Left cardiac atrium (tissue), 4 donors: ENCODE measurements around the gene NEUROG1. TPM values are rescaled to one million over a fixed set of nuclear protein-coding genes. Genes with fewer than 3 reads are reported as not detected.

ENCODE experiments used
- ATAC-seq, 2 donors: fragments of 200-7000 bp; cut with Tn5 transposase; one replicate each; pipeline ENCODE4 v1.9.1; 2020; ENCODE audit warnings: mild to moderate bottlenecking in 2 of 2, moderate library complexity in 2 of 2
- DNase-seq: peaks from one replicate; pipeline ENCODE4 v3.0.0-alpha.2; 2020
- intact Hi-C, 2 donors: fragments of 100-400 bp; cut with DNase I; formaldehyde crosslinking; loops; one replicate each; pipeline versions ENCODE4 v1.14.1 to v1.15.1; 2022 to 2023
- total RNA-seq, 2 donors: library from RNA; stranded (reverse); fragmentation: NEBNext Ultra II Directional; extraction: Animal tissue kit (Norgen Biotek cat#: 25700); gene quantifications; one replicate each; pipeline ENCODE4 v1.2.1, GENCODE V29; 2021
- donor health status: DM: no; HTN: yes; CAD: no.
- donor health status: DM: no; HTN: yes; CAD: no; lungs with severe emphysema.
- donor health status: DM: yes; HTN: yes; CAD: no.
- donor health status: Dilated cardiomyopathy.

NEUROG1 gene
- total RNA-seq, 2 donors from 2014 or later = not detected

- ATAC-seq (peak; percentile 53 to 62), DNase-seq (peak; percentile 73)
- intact Hi-C loops = loop anchor here in 1 of 2 donors (10.0 kb wide), 1 partner anchor 649 kb away; no protein-coding TSS in a partner anchor
Measured at GRCh38 chr5:135565725-135566421, 30.1 kb upstream of the NEUROG1 start.

GRCh38 chr5:135565266-135565665 is 29.5 kb upstream of the NEUROG1 start:
- no peak for DNase-seq
- no peak for ATAC-seq
- intact Hi-C loops = loop anchor here in 1 of 2 donors (10.0 kb wide), 1 partner anchor 650 kb away; no protein-coding TSS in a partner anchor

- intact Hi-C loops = loop anchor here in 1 of 2 donors (10.0 kb wide), 1 partner anchor 650 kb away; no protein-coding TSS in a partner anchor
- ATAC-seq (no peak), DNase-seq (no peak)
Measured at GRCh38 chr5:135564331-135564730, 28.6 kb upstream of the NEUROG1 start.

DNA sequence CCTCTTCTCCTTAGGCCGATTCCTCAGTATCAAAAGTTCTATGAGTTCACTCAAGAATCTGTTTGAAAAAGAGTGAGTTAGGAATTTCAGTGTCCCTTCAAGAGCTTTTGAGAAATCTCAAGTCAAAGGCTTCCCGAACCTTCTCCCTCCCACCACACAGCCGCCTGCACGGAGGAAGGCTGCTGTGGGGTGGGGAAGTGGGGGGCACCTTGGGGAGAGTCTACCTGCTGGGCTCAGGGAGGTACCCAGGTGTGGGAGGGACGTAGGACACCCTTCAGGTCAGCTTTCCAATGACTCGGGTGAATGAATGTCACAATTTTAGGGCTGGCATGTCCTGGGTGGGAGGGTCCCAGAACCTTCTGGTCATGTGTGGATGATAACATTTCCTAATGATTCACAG is 25.5 kb upstream of the NEUROG1 start:
- ATAC-seq (no peak), DNase-seq (no peak)
- intact Hi-C loops = loop anchor here (2.0 to 10.0 kb wide), 3 partner anchors 268 to 654 kb away; no protein-coding TSS in a partner anchor

DNA sequence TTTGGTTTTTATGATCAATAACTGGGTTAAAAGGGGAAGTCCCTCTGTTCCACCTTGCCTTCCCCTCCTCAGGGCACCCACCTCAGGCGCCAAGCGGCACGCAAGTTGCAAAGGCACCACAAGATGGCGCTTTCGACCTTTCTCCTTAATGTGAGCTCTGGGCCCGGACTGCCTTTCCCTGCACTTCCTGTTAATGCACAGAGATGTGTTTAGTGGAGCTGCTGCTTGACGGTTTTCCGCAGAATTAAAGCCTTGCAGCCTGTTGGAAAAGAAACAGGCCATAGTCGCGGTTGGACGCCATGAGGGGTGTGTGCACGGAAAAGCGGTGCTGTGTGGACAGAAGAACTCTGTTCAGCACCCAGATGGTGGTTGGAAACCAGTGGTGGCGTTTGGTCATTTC is 25.1 kb upstream of the NEUROG1 start:
- intact Hi-C loops = loop anchor here (2.0 to 10.0 kb wide), 3 partner anchors 268 to 654 kb away; no protein-coding TSS in a partner anchor

GRCh38 chr5:135559354-135559753 is 23.6 kb upstream of the NEUROG1 start:
- intact Hi-C loops = no loop called here
- DNase-seq (no peak), ATAC-seq (no peak)

More for the DNA sequence above, 25.1 kb upstream of the NEUROG1 start:
- DNase-seq = peak; percentile 78
- peak; percentile 84 to 91 for ATAC-seq

- DNase-seq (no peak), ATAC-seq (no peak)
- intact Hi-C loops = no loop called here
Measured at GRCh38 chr5:135557076-135557838, 21.5 kb upstream of the NEUROG1 start.

- no peak for ATAC-seq
- intact Hi-C loops = no loop called here
- no peak for DNase-seq
Measured at GRCh38 chr5:135556620-135557019, 20.9 kb upstream of the NEUROG1 start.

GRCh38 chr5:135555530-135555929 is 19.8 kb upstream of the NEUROG1 start:
- ATAC-seq = no peak
- intact Hi-C loops = no loop called here
- no peak for DNase-seq

GRCh38 chr5:135553688-135554462 is 18.1 kb upstream of the NEUROG1 start:
- peak in 1 of 2 donors; percentile 22 for ATAC-seq
- intact Hi-C loops = no loop called here
- DNase-seq = no peak

- DNase-seq = peak; percentile 59
- peak; percentile 82 to 86 for ATAC-seq
- intact Hi-C loops = loop anchor here (1.0 to 2.0 kb wide), 2 partner anchors 86 to 89 kb away; no protein-coding TSS in a partner anchor
Measured at GRCh38 chr5:135551593-135552447, 16.1 kb upstream of the NEUROG1 start.

DNA sequence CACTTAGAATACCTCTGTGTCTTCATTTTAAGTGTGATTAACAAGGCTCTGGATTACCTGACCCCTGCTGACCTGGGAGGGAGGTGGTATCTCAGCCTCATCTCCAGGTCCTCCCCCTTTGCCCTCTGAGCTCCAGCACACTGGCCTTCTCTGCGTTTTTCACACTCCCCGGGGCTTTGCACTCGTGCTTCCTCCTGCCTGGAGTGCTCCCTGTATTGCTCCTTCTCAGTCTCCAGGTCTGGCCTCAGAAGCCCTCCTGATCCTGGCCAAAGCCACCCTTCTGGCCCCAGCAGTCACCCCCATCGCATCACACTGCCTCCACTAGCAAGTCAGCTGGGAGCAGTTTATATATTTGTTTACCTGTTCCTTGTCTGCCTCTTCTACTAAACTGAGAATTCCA is 13.6 kb upstream of the NEUROG1 start:
- intact Hi-C loops = no loop called here
- no peak for DNase-seq
- ATAC-seq = no peak

GRCh38 chr5:135547590-135548254 is 12.0 kb upstream of the NEUROG1 start:
- intact Hi-C loops = no loop called here
- ATAC-seq (no peak), DNase-seq (no peak)

DNA sequence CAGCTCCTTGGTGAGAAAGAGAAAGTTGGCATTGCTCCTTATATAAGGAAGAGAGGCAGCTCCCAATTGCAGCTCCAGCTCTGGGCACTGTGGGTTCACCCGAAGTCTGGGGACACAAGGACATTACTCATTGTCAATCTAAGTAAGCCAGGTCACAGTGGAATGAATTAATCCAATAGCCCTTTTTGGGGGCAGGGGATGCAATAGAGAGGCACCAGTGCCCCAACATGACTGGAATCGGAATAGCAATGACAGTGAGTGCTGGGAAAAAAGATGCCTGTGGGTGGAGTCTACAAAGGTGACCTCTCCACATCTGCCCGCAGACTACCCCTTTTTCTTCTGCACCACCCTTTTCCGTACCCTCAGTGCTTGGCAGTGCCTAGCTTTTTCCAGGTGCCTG is 11.1 kb upstream of the NEUROG1 start:
- DNase-seq (no peak), ATAC-seq (no peak)
- intact Hi-C loops = no loop called here

DNA sequence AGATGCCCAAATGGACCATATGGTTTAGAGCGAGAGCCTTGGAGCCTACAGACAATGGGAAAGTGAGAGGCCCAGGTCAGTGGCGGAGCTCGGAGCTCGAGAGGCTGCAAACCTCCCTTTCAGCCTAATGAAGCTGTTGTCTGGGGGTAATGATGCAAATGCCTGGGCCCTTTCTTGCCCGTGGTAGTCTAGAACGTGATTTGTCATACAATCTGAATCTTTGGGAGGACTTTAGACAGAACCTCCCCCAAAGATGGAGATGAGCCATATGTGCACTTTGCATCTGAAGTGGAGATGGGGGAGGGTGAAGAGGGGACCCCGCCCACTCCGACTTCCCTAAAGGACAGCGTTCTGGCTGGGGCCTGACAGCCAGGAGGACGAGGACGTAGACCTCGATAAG is 10.3 kb upstream of the NEUROG1 start:
- ATAC-seq = no peak
- no peak for DNase-seq
- intact Hi-C loops = no loop called here

DNA sequence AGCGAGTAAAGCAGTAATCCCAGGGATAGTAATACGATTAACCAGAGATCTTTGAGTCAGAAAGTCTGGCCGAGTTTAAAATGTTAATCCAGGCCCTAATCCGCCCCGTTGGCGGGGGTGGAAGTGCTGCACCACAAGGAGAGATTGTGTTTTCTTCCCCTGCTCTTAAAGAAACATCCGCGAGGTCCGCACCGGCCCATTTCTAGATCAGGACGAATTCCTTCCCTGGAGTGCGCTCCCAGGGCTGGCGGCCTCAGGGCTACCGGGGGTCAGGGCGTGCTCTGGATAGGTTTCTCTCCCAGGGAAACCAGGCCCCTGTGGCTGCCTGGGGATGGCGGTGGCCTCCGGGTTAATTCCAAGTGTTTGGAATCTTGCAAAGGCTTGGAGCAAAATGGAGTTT is 9.3 kb upstream of the NEUROG1 start:
- DNase-seq = no peak
- intact Hi-C loops = no loop called here
- no peak for ATAC-seq

- intact Hi-C loops = no loop called here
- DNase-seq = peak; percentile 46
- peak; percentile 58 to 68 for ATAC-seq
Measured at GRCh38 chr5:135543485-135544304, 7.9 kb upstream of the NEUROG1 start.
